Heart left ventricle (tissue), 13 donors: ENCODE measurements around the gene PCSK6.

ENCODE experiments used
- POLR2A ChIP-seq, 2 donors: fragments of 450-650 bp; IDR thresholded peaks; one replicate each; pipeline ENCODE4 v1.6.1; 2017; ENCODE audit warnings: antibody characterized with exemption in 2 of 2, mild to moderate bottlenecking in 2 of 2, moderate library complexity in 2 of 2
- TF ChIP-seq, protein P1 (sequence below), 12 donors: fragments of 200-600 bp; sonication (generic) in 4 of 12; IDR thresholded peaks; one replicate each; pipeline versions ENCODE4 v1.5.0 to v1.8.0; 2018 to 2022; ENCODE audit warnings: antibody characterized with exemption in 12 of 12, mild to moderate bottlenecking in 5 of 12
- donor health status: ischemic (EF 13 %, LVEDD 7.1; RV severe dilation, severe dysfunction).
- donor health status: DM: no; HTN: yes; CAD: no.
- donor health status: DM: no; HTN: no; CAD: no.
- donor health status: ischemic (EF 25% LVEDD 6.9; RV normal size, moderate dysfunction).
- donor health status: ischemic (EF 25% LVEDD 5.7; RV mildly dilated, moderate dysfunction).
- donor health status: ischemic (EF 35%, LVEDD 5.7; RV mildly dilated, moderate dysfunction).
- donor health status: nonischemic (EF 11% LVEDD 7.7; RV severe dilation, severe dysfunction).
- donor health status: DM: yes; HTN: yes; CAD: no.
- donor health status: PGD.
- donor health status: ischemic (EF 29% LVEDD 5.4; RV normal size, mild dysfunction).
- donor health status: nonischemic (EF 23%, LVEDD 6.1; RV moderate dilation, normal function).

DNA sequence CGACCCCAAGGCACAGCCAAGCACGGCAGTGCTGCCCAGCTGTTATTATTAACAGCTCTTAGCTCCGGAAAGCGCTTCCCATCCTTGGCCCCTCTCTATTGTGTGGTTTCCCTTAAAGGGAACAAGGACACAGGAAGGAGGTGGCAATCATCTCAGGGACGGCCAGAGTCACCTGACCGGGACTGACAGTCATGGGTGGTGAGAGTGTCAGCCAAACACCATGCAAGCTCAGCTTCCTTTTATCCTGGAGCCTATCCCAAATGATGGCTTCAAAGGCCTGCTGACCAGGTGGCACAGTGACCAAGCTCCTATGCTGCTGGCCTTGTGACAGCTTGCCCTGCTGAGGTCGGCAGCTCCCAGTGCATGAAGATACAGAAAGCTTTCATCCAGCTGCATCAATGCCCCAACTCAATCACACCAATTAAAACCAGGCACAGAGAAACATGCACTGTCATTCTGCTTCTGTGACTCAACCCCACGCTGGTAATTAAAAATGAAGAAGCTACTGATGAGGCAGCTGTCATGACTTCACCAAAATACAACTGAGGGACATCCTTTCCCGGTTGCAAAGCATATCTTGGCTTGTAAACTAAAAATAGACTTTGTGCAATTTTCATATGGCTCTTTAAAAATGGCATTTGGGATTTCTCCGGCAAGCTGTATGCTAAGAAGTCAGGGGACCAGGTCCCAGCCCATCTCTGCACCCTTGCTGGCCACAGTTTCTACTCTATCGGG, 34.0 kb downstream of the PCSK6 start:
- TF ChIP-seq, protein P1, sequence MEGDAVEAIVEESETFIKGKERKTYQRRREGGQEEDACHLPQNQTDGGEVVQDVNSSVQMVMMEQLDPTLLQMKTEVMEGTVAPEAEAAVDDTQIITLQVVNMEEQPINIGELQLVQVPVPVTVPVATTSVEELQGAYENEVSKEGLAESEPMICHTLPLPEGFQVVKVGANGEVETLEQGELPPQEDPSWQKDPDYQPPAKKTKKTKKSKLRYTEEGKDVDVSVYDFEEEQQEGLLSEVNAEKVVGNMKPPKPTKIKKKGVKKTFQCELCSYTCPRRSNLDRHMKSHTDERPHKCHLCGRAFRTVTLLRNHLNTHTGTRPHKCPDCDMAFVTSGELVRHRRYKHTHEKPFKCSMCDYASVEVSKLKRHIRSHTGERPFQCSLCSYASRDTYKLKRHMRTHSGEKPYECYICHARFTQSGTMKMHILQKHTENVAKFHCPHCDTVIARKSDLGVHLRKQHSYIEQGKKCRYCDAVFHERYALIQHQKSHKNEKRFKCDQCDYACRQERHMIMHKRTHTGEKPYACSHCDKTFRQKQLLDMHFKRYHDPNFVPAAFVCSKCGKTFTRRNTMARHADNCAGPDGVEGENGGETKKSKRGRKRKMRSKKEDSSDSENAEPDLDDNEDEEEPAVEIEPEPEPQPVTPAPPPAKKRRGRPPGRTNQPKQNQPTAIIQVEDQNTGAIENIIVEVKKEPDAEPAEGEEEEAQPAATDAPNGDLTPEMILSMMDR (IDR thresholded peaks at IDR 0.05): no peak
- no peak for TF ChIP-seq POLR2A (IDR thresholded peaks at IDR 0.05)
